Sigmoid colon (tissue), 3 donors: ENCODE data around the gene NAP1L4.

Experiments used
- POLR2A ChIP-seq, 2 donors: fragments of 450-650 bp; IDR thresholded peaks; one replicate each; pipeline ENCODE4 v1.6.1; 2016; ENCODE audit warnings: antibody characterized with exemption in 2 of 2, mild to moderate bottlenecking in 2 of 2, moderate library complexity in 2 of 2
- TF ChIP-seq, protein P1 (sequence below), 4 experiments: fragments of 450-650 bp in 3 of 4; fragments of 200-600 bp in 1 of 4; IDR thresholded peaks; one replicate each; pipeline ENCODE4 v1.5.1; 2016 to 2019; ENCODE audit warnings: antibody characterized with exemption in 4 of 4, mild to moderate bottlenecking in 3 of 4, moderate library complexity in 2 of 4

DNA sequence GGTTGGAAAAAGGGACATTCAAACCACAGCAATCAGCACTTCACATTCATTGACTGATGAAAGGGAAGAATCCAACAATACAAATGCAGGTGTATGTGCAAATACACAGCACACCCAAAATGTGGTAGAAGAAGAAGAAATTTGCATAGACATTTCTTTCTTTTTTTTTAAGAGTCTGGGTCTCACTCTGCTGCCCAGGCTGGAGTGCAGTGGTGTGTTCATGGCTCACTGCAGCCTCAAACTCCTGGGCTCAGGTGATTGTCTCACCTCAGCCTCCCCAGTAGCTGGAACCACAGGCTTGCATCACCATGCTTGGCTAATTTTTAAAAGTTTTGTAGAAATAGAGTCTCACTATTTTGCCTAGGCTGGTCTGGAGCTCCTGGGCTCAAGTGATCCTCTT is 43.2 kb upstream of the NAP1L4 start:
- TF ChIP-seq POLR2A (IDR thresholded peaks at IDR 0.05): no peak
- TF ChIP-seq, protein P1, sequence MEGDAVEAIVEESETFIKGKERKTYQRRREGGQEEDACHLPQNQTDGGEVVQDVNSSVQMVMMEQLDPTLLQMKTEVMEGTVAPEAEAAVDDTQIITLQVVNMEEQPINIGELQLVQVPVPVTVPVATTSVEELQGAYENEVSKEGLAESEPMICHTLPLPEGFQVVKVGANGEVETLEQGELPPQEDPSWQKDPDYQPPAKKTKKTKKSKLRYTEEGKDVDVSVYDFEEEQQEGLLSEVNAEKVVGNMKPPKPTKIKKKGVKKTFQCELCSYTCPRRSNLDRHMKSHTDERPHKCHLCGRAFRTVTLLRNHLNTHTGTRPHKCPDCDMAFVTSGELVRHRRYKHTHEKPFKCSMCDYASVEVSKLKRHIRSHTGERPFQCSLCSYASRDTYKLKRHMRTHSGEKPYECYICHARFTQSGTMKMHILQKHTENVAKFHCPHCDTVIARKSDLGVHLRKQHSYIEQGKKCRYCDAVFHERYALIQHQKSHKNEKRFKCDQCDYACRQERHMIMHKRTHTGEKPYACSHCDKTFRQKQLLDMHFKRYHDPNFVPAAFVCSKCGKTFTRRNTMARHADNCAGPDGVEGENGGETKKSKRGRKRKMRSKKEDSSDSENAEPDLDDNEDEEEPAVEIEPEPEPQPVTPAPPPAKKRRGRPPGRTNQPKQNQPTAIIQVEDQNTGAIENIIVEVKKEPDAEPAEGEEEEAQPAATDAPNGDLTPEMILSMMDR (IDR thresholded peaks at IDR 0.05): no peak
